Keratinocyte (primary cell): Measurements from ENCODE around the gene KIF24. TPM values are rescaled to one million over a fixed set of nuclear protein-coding genes. Genes with fewer than 3 reads are reported as not detected.

Experiments
- DNase-seq: peaks from one replicate; pipeline ENCODE4 v3.0.0-alpha.2; 2011; ENCODE audit warnings: low read depth, missing footprints, low spot score
- FAIRE-seq: peaks from 2 replicates; lab custom pipeline; 2011; peaks lifted over from hg19 to GRCh38; lab: Jason Lieb, UNC
- H2AFZ ChIP-seq: 2 replicates; pipeline ENCODE4 v1.6.0; 2012; ENCODE audit warnings: low read length, control low read depth, inconsistent platforms; ENCODE audit not compliant: control insufficient read depth
- H3K27ac ChIP-seq: 2 replicates; pipeline ENCODE4 v1.5.1; 2011; ENCODE audit warnings: low read length; ENCODE audit not compliant: control insufficient read depth, insufficient read depth
- H3K27me3 ChIP-seq: 3 replicates; pipeline ENCODE4 v1.6.0; 2011; ENCODE audit warnings: low read length; ENCODE audit not compliant: control insufficient read depth, insufficient read depth; ENCODE audit errors: extremely low read depth
- H3K36me3 ChIP-seq, 2 experiments: 2 replicates in 1 of 2; 3 replicates in 1 of 2; pipeline ENCODE4 v1.5.1; 2011; ENCODE audit warnings: low read length in 2 of 2, mild to moderate bottlenecking in 1 of 2; ENCODE audit not compliant: control insufficient read depth in 2 of 2, insufficient read depth in 2 of 2; ENCODE audit errors: extremely low read depth in 1 of 2
- H3K4me1 ChIP-seq: 3 replicates; pipeline ENCODE4 v1.5.1; 2011; ENCODE audit warnings: low read length; ENCODE audit not compliant: control insufficient read depth, insufficient read depth; ENCODE audit errors: extremely low read depth
- H3K4me2 ChIP-seq: 3 replicates; pipeline ENCODE4 v1.6.0; 2011; ENCODE audit warnings: low read depth, low read length; ENCODE audit not compliant: control insufficient read depth, insufficient read depth; ENCODE audit errors: extremely low read depth
- H3K4me3 ChIP-seq, 3 experiments: fragments of 200-600 bp in 1 of 3; sonication (generic) in 1 of 3; 2 replicates in 2 of 3; 3 replicates in 1 of 3; pipeline ENCODE4 v1.5.1; 2011 to 2016; ENCODE audit warnings: low read length in 3 of 3, mild to moderate bottlenecking in 3 of 3, control low read depth in 2 of 3, inconsistent platforms in 1 of 3, low read depth in 1 of 3, mixed read lengths in 1 of 3, mixed run types in 1 of 3, moderate library complexity in 1 of 3; ENCODE audit not compliant: control insufficient read depth in 2 of 3, insufficient read depth in 2 of 3; ENCODE audit errors: extremely low read depth in 1 of 3
- H3K79me2 ChIP-seq: 2 replicates; pipeline ENCODE4 v1.6.0; 2012; ENCODE audit warnings: low read length; ENCODE audit not compliant: control insufficient read depth, insufficient read depth
- H3K9ac ChIP-seq: 3 replicates; pipeline ENCODE4 v1.6.0; 2011; ENCODE audit warnings: low read length; ENCODE audit not compliant: control insufficient read depth, insufficient read depth; ENCODE audit errors: extremely low read depth
- H3K9me1 ChIP-seq: 3 replicates; pipeline ENCODE4 v1.6.0; 2011; ENCODE audit warnings: low read length; ENCODE audit not compliant: control insufficient read depth, insufficient read depth; ENCODE audit errors: extremely low read depth
- H3K9me3 ChIP-seq: 2 replicates; pipeline ENCODE4 v1.5.1; 2012; ENCODE audit warnings: low read depth, low read length; ENCODE audit not compliant: control insufficient read depth
- H4K20me1 ChIP-seq: 3 replicates; pipeline ENCODE4 v1.6.0; 2011; ENCODE audit warnings: low read length; ENCODE audit not compliant: control insufficient read depth, insufficient read depth; ENCODE audit errors: extremely low read depth
- CTCF ChIP-seq, 3 experiments: IDR thresholded peaks in 1 of 3; conservative IDR thresholded peaks in 1 of 3; optimal IDR thresholded peaks in 1 of 3; 2 replicates in 2 of 3; 3 replicates in 1 of 3; pipeline versions ENCODE3 to v1.5.1; 2011; ENCODE audit warnings: low read length in 3 of 3, mild to moderate bottlenecking in 3 of 3, moderate library complexity in 2 of 3, control low read depth in 1 of 3, inconsistent platforms in 1 of 3; ENCODE audit not compliant: insufficient read depth in 2 of 3; ENCODE audit errors: extremely low read depth in 1 of 3
- EZH2 ChIP-seq: IDR thresholded peaks from one replicate; pipeline ENCODE4 v1.6.1; 2012; ENCODE audit warnings: inconsistent platforms, mild to moderate bottlenecking, low read length, moderate library complexity
- dilution Hi-C: fragments of 300-500 bp; cut with MboI; formaldehyde crosslinking; loops from one replicate; pipeline ENCODE4 v1.7.0; 2020; ENCODE audit warnings: low sequenced_read_pairs; ENCODE audit not compliant: extremely low pct_ligation_motif_present
- polyA minus RNA-seq, 3 experiments: library from RNA; depleted of rRNA, polyadenylated mRNA; stranded (reverse); fragments of >200 nt; gene quantifications; 1 replicate in 1 of 3; 2 replicates in 1 of 3; 3 replicates in 1 of 3; pipeline ENCODE4 v1.2.3, GENCODE V29; 2011
- polyA plus RNA-seq, 5 experiments: library from polyadenylated mRNA; depleted of rRNA in 3 of 5; stranded (reverse) in 3 of 5; stranded (forward) in 1 of 5; unstranded in 1 of 5; fragments of >200 nt; gene quantifications; 1 replicate in 1 of 5; 2 replicates in 3 of 5; 3 replicates in 1 of 5; pipeline versions ENCODE4 v1.2.1 to v1.2.3, GENCODE V29; 2011 to 2012; ENCODE audit warnings: missing spikeins in 2 of 5, low read depth in 1 of 5, low replicate concordance in 1 of 5

The KIF24 gene
- 1.1 to 1.8 TPM (median 1.5 TPM) in 3 replicates for polyA plus RNA-seq
- polyA plus RNA-seq (2011; ENCODE audit: low read depth), result 0.06 TPM
- polyA plus RNA-seq (2011; cell fraction: cytosol; rRNA removed), result 0.64 and 0.72 TPM in 2 replicates
- polyA plus RNA-seq (2011; cell fraction: nucleus; rRNA removed), result 1.6 and 1.7 TPM in 2 replicates
- polyA plus RNA-seq (2012; ENCODE audit: low replicate concordance), result 0.31 and 1.2 TPM in 2 replicates
- polyA minus RNA-seq, result 2.3 to 5.1 TPM (median 3.4 TPM) in 3 replicates
- polyA minus RNA-seq (2011; cell fraction: cytosol; rRNA and poly(A)+ RNA removed), result 1.7 TPM
- polyA minus RNA-seq (2011; cell fraction: nucleus; rRNA and poly(A)+ RNA removed), result 1.7 and 3.0 TPM in 2 replicates

- H3K9me3 ChIP-seq, result no peaks in the 10 kb centered on the region
- peaks cover 20% of the 10 kb centered on the region for H3K79me2 ChIP-seq
- peak; percentile 92 for FAIRE-seq
- TF ChIP-seq CTCF (optimal IDR thresholded peaks at IDR 0.05 in 1 of 3, IDR thresholded peaks at IDR 0.05 in 1 of 3, conservative IDR thresholded peaks at IDR 0.05 in 1 of 3; ENCODE audit: extremely low read depth in 1 of 3, insufficient read depth in 2 of 3, low read length in 3 of 3) (no peak), EZH2 (no peak)
- peak within 1 kb of the TSS; percentile 88 for H3K27ac ChIP-seq
- peak within 1 kb of the TSS; percentile 78 to 87 (median 80) for H3K4me3 ChIP-seq
- H3K4me1 ChIP-seq, result peaks cover 28% of the 10 kb centered on the region
- H3K4me2 ChIP-seq, result peak within 1 kb of the TSS; percentile 86
- H3K27me3 ChIP-seq, result no peaks in the 10 kb centered on the region
- H3K9ac ChIP-seq, result peak within 1 kb of the TSS; percentile 90
- dilution Hi-C loops, result no loop called here
- H3K36me3 ChIP-seq, result no peaks in the 10 kb centered on the region
- no peaks in the 10 kb centered on the region for H4K20me1 ChIP-seq
- H2AFZ ChIP-seq, result peak within 1 kb of the TSS; percentile 83
- peak; percentile 99 for DNase-seq
- no peaks in the 10 kb centered on the region for H3K9me1 ChIP-seq
Observed at GRCh38 chr9:34328987-34329832, at the start of gene KIF24, which contains the start of gene NUDT2. Gene KIF24 (minus strand): TSS chr9:34329268. CDS start chr9:34311346, 17,922 bp downstream. Gene NUDT2 (plus strand): TSS chr9:34329569. CDS start chr9:34339040, 9,471 bp downstream.

DNA sequence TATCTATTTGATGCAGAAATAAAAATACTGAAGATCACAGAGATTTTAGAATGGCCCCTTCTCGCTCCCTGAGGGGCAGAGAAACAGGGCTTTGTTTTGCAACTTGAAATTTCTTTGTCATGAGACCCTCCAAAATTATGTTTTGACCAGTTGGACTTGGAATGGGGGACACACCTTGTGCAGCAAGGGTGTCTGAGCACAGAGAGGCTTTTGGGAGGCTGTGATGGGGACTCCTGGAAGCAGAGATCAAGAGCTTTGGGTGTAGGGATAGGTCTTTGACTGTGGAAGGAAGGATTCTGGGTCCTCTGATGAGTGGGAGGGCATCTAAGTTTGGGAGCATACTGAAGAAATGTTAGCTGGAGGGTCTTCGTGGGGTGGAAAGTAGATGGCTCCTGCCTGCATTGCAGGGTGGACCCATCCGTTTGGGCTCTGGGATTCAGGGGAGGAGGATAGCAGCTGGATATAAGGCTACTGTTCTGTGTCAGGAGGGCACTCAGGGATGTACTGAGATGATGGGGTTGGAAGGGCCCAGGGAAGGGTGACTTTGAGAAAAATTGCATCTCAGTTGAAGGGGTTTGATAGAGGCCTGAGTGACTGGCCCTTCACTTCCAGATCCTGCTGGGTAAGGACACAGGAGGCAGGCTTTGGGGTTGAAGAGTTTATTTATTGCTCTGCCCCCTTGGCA is 49.5 kb upstream of the KIF24 start:
- FAIRE-seq (no peak), DNase-seq (no peak)
- H2AFZ ChIP-seq, result no peak overlapping the region
- H3K4me3 ChIP-seq, result no peak overlapping the region
- peaks cover 34% of the 10 kb centered on the region for H3K4me1 ChIP-seq
- no peaks in the 10 kb centered on the region for H3K36me3 ChIP-seq
- H3K27ac ChIP-seq, result no peak overlapping the region
- H3K4me2 ChIP-seq, result no peak overlapping the region
- no peaks in the 10 kb centered on the region for H3K9me1 ChIP-seq
- no peaks in the 10 kb centered on the region for H3K79me2 ChIP-seq
- dilution Hi-C loops, result no loop called here
- peaks cover 4% of the 10 kb centered on the region for H4K20me1 ChIP-seq
- H3K9ac ChIP-seq, result no peak overlapping the region
- TF ChIP-seq CTCF (optimal IDR thresholded peaks at IDR 0.05 in 1 of 3, IDR thresholded peaks at IDR 0.05 in 1 of 3, conservative IDR thresholded peaks at IDR 0.05 in 1 of 3; ENCODE audit: extremely low read depth in 1 of 3, insufficient read depth in 2 of 3, low read length in 3 of 3) (no peak), EZH2 (no peak)
- H3K27me3 ChIP-seq, result peaks cover 18% of the 10 kb centered on the region
- no peaks in the 10 kb centered on the region for H3K9me3 ChIP-seq
